Hepatocyte (in vitro differentiated cells): ENCODE results near the gene TLE7.

ENCODE experiments used
- CTCF ChIP-seq: fragments of 200-600 bp; sonication (generic); IDR thresholded peaks from 2 replicates; pipeline ENCODE4 v1.5.1; 2016; ENCODE audit warnings: antibody characterized with exemption, mild to moderate bottlenecking; ENCODE audit not compliant: poor library complexity
- EZH2 ChIP-seq: fragments of 200-600 bp; sonication (generic); IDR thresholded peaks from 2 replicates; pipeline ENCODE4 v1.6.1; 2016; ENCODE audit warnings: antibody characterized with exemption, mild to moderate bottlenecking, borderline replicate concordance
- EZH2phosphoT487 ChIP-seq: fragments of 200-600 bp; sonication (generic); IDR thresholded peaks from one replicate; pipeline ENCODE4 v1.6.1; 2018; ENCODE audit warnings: antibody characterized with exemption, mild to moderate bottlenecking, low read depth, moderate library complexity; ENCODE audit not compliant: unreplicated experiment, severe bottlenecking

DNA sequence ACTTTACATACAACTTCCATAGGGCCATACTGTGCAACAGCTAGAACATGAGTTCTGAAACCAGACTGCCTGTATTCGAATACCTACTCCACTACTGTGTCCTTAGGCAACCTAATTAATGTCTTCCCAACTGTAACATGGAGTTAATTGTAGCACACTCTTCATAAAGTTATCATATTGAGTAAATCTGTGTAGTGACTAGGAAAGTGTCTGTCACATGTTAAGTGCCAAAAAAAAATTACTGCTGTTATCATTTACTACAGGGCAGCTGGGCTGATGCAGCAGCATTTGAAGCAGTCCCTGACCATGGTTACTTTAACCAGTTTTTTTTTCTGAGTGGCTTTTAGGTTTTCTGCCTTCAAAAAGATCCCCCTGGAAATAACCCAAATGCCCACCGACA is 31.1 kb upstream of the TLE7 start:
- no peak for TF ChIP-seq CTCF
- TF ChIP-seq EZH2phosphoT487 = no peak
- TF ChIP-seq EZH2 = no peak
